Measurements from ENCODE around the gene PID1.
"Not testable (repeated sequence)": the region's sequence is repeated elsewhere in the genome, so short reads cannot be mapped to it uniquely, and the experiment has no call there.

PID1 gene

GRCh38 chr2:229104025-229104424 lies 167.1 kb downstream of the PID1 start:
- no peak for DNase-seq

- DNase-seq = no peak
These were observed 169.8 kb downstream of the PID1 start for GRCh38 chr2:229101314-229101713.

GRCh38 chr2:229099231-229099630 lies 171.9 kb downstream of the PID1 start:
- DNase-seq = no peak

GRCh38 chr2:229098801-229099200 lies 172.3 kb downstream of the PID1 start:
- DNase-seq = no peak

- DNase-seq = no peak
These were observed 174.5 kb downstream of the PID1 start for GRCh38 chr2:229096409-229097066.

- DNase-seq = no peak
These were observed 175.6 kb downstream of the PID1 start for GRCh38 chr2:229095472-229095871.

- no peak for DNase-seq
These were observed 180.9 kb downstream of the PID1 start for GRCh38 chr2:229090225-229090624.

- DNase-seq = no peak
These were observed 181.3 kb downstream of the PID1 start for GRCh38 chr2:229089776-229090175.

- no peak for DNase-seq
These were observed 182.0 kb downstream of the PID1 start for GRCh38 chr2:229088966-229089700.

- no peak for DNase-seq
These were observed 182.6 kb downstream of the PID1 start for GRCh38 chr2:229088517-229088913.

GRCh38 chr2:229087843-229088516 lies 183.1 kb downstream of the PID1 start:
- DNase-seq = no peak

GRCh38 chr2:229087267-229087666 lies 183.8 kb downstream of the PID1 start:
- no peak for DNase-seq

GRCh38 chr2:229085439-229085838 lies 185.6 kb downstream of the PID1 start:
- DNase-seq = no peak

GRCh38 chr2:229084447-229084846 lies 186.6 kb downstream of the PID1 start:
- no peak for DNase-seq

- peak; percentile 50 for DNase-seq
These were observed 187.3 kb downstream of the PID1 start for GRCh38 chr2:229083606-229084340.

- DNase-seq = no peak
These were observed 189.7 kb downstream of the PID1 start for GRCh38 chr2:229081411-229081810.

GRCh38 chr2:229080172-229080571 lies 190.9 kb downstream of the PID1 start:
- DNase-seq = no peak

GRCh38 chr2:229076886-229077285 lies 194.2 kb downstream of the PID1 start:
- DNase-seq = not testable (repeated sequence)

GRCh38 chr2:229073935-229074334 lies 197.2 kb downstream of the PID1 start:
- DNase-seq = no peak

- no peak for DNase-seq
These were observed 199.7 kb downstream of the PID1 start for GRCh38 chr2:229071292-229071976.

- no peak for DNase-seq
These were observed 204.9 kb downstream of the PID1 start for GRCh38 chr2:229066121-229066715.

- DNase-seq = no peak
These were observed 206.3 kb downstream of the PID1 start for GRCh38 chr2:229064749-229065148.
